HEK293 (cell line): Measurements from ENCODE around the gene FHAD1.
A peak's percentile ranks its signal among the peaks of the same experiment; 100 is the strongest.

Experiments
- BCL11A ChIP-seq: fragments of 450-650 bp; formaldehyde crosslinking; IDR thresholded peaks from 2 replicates; pipeline ENCODE4 v1.5.1; 2016; ENCODE audit warnings: low read depth, missing biosample characterization, missing genetic modification characterization
- BCL11B ChIP-seq: fragments of 450-650 bp; formaldehyde crosslinking; IDR thresholded peaks from 2 replicates; pipeline ENCODE4 v1.5.1; 2016; ENCODE audit warnings: low read depth, missing biosample characterization, missing genetic modification characterization
- GLIS2 ChIP-seq: fragments of 450-650 bp; formaldehyde crosslinking; IDR thresholded peaks from 2 replicates; pipeline ENCODE4 v1.5.1; 2016; ENCODE audit warnings: missing biosample characterization, missing genetic modification characterization
- SALL2 ChIP-seq: fragments of 450-650 bp; formaldehyde crosslinking; IDR thresholded peaks from 2 replicates; pipeline ENCODE4 v1.5.0; 2017; ENCODE audit warnings: missing biosample characterization, mild to moderate bottlenecking, missing genetic modification characterization, borderline replicate concordance
- SP7 ChIP-seq: fragments of 450-650 bp; formaldehyde crosslinking; IDR thresholded peaks from 2 replicates; pipeline ENCODE4 v1.5.1; 2016; ENCODE audit warnings: missing biosample characterization, missing genetic modification characterization
- ZBTB1 ChIP-seq: fragments of 450-650 bp; formaldehyde crosslinking; IDR thresholded peaks from 2 replicates; pipeline ENCODE4 v1.5.1; 2016; ENCODE audit warnings: missing biosample characterization, missing genetic modification characterization
- ZBTB48 ChIP-seq: fragments of 450-650 bp; formaldehyde crosslinking; IDR thresholded peaks from 2 replicates; pipeline ENCODE4 v1.5.1; 2016; ENCODE audit warnings: missing biosample characterization, missing genetic modification characterization
- ZBTB7A ChIP-seq: fragments of 450-650 bp; formaldehyde crosslinking; IDR thresholded peaks from 2 replicates; pipeline ENCODE4 v1.5.1; 2016; ENCODE audit warnings: low read depth, missing biosample characterization, missing genetic modification characterization
- ZFHX2 ChIP-seq: fragments of 450-650 bp; formaldehyde crosslinking; conservative IDR thresholded peaks from 2 replicates; pipeline ENCODE4 v1.5.1; 2016; ENCODE audit warnings: missing biosample characterization, missing genetic modification characterization
- ZNF140 ChIP-seq: fragments of 450-650 bp; formaldehyde crosslinking; IDR thresholded peaks from 2 replicates; pipeline ENCODE4 v1.5.1; 2016; ENCODE audit warnings: missing biosample characterization, missing genetic modification characterization
- ZNF18 ChIP-seq: fragments of 450-650 bp; formaldehyde crosslinking; IDR thresholded peaks from 2 replicates; pipeline ENCODE4 v1.5.1; 2016; ENCODE audit warnings: missing biosample characterization, missing genetic modification characterization
- ZNF292 ChIP-seq: fragments of 450-650 bp; formaldehyde crosslinking; IDR thresholded peaks from 2 replicates; pipeline ENCODE4 v1.5.1; 2016; ENCODE audit warnings: low read depth, missing biosample characterization, missing genetic modification characterization, borderline replicate concordance
- ZNF311 ChIP-seq: fragments of 450-650 bp; formaldehyde crosslinking; IDR thresholded peaks from 2 replicates; pipeline ENCODE4 v1.5.1; 2017; ENCODE audit warnings: missing biosample characterization, missing genetic modification characterization, borderline replicate concordance
- ZNF48 ChIP-seq: fragments of 450-650 bp; formaldehyde crosslinking; IDR thresholded peaks from 2 replicates; pipeline ENCODE4 v1.5.1; 2016; ENCODE audit warnings: missing biosample characterization, missing genetic modification characterization
- ZNF501 ChIP-seq: fragments of 450-650 bp; formaldehyde crosslinking; IDR thresholded peaks from 2 replicates; pipeline ENCODE4 v1.5.1; 2016; ENCODE audit warnings: missing biosample characterization, missing genetic modification characterization
- ZNF580 ChIP-seq: fragments of 450-650 bp; formaldehyde crosslinking; IDR thresholded peaks from 2 replicates; pipeline ENCODE4 v1.5.1; 2016; ENCODE audit warnings: missing biosample characterization, missing genetic modification characterization
- ZNF621 ChIP-seq: fragments of 450-650 bp; formaldehyde crosslinking; IDR thresholded peaks from 2 replicates; pipeline ENCODE4 v1.5.1; 2017; ENCODE audit warnings: missing biosample characterization, missing genetic modification characterization
- ZNF707 ChIP-seq: fragments of 450-650 bp; formaldehyde crosslinking; IDR thresholded peaks from 2 replicates; pipeline ENCODE4 v1.5.1; 2016; ENCODE audit warnings: missing biosample characterization, missing genetic modification characterization
- ZSCAN23 ChIP-seq: fragments of 450-650 bp; formaldehyde crosslinking; IDR thresholded peaks from 2 replicates; pipeline ENCODE4 v1.5.1; 2016; ENCODE audit warnings: missing biosample characterization, missing genetic modification characterization
- ZSCAN4 ChIP-seq: fragments of 450-650 bp; formaldehyde crosslinking; IDR thresholded peaks from 2 replicates; pipeline ENCODE4 v1.5.1; 2017; ENCODE audit warnings: missing biosample characterization, missing genetic modification characterization
- ZSCAN5A ChIP-seq: fragments of 450-650 bp; formaldehyde crosslinking; IDR thresholded peaks from 2 replicates; pipeline ENCODE4 v1.5.1; 2016; ENCODE audit warnings: missing biosample characterization, missing genetic modification characterization
- TF ChIP-seq, protein P1 (sequence below): fragments of 450-650 bp; formaldehyde crosslinking; IDR thresholded peaks from 2 replicates; pipeline ENCODE4 v1.5.1; 2017; ENCODE audit warnings: missing biosample characterization, missing genetic modification characterization
- TF ChIP-seq, protein P2 (sequence below): fragments of 450-650 bp; formaldehyde crosslinking; IDR thresholded peaks from 2 replicates; pipeline ENCODE4 v1.5.1; 2016; ENCODE audit warnings: missing biosample characterization, missing genetic modification characterization
- TF ChIP-seq, protein P3 (sequence below): fragments of 450-650 bp; formaldehyde crosslinking; IDR thresholded peaks from 2 replicates; pipeline ENCODE4 v1.5.1; 2016; ENCODE audit warnings: missing biosample characterization, missing genetic modification characterization
- TF ChIP-seq, protein P4 (sequence below): fragments of 450-650 bp; formaldehyde crosslinking; IDR thresholded peaks from 2 replicates; pipeline ENCODE4 v1.5.1; 2016; ENCODE audit warnings: missing biosample characterization, missing genetic modification characterization

FHAD1 gene

DNA sequence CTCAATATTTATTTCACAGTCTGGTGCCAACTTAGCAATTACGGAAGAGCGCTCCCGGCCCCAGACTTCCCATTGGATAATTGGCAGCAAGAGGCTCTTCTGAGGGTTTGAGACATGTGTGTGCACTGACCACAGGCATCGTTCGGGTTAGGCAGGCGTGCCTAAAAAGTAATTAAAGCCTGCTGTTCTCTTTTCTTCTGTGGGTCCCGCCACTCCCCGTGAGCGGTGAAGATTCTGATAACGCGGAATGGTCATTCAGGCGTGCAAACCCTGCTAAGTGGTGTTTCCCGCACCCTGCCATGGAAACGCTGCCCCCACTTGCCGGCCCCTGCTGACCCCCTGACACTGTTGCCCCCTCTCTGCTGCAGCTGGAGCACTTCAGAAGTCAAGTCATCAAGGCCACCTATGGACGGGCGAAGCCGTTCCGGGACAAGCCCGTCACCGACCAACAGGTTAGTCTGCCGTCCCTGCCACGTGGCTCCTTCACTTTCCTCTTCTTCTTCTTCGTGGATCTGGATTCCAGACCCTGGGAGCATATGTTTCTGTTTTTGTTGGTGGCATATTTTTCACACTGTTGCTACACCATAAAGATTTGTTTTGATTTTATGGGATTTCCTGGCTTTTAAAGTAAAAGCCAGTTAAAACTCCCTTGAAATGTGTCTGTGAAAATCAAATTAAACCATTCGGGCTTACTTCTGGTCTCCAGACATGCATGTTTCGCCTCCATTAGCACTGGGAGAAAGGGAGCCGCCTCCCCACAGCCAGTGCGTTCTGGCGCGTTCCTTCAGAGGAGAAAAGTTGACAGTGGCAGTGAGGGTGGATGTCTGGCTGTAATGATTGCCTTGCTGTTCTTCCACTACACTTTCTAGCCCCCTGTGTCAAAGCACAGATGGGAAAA is 79.9 kb downstream of the FHAD1 start (continued):
- TF ChIP-seq, protein P1, sequence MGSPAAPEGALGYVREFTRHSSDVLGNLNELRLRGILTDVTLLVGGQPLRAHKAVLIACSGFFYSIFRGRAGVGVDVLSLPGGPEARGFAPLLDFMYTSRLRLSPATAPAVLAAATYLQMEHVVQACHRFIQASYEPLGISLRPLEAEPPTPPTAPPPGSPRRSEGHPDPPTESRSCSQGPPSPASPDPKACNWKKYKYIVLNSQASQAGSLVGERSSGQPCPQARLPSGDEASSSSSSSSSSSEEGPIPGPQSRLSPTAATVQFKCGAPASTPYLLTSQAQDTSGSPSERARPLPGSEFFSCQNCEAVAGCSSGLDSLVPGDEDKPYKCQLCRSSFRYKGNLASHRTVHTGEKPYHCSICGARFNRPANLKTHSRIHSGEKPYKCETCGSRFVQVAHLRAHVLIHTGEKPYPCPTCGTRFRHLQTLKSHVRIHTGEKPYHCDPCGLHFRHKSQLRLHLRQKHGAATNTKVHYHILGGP = no peak
- TF ChIP-seq ZNF140 (tag by site-specific recombination) (no peak), ZBTB1 (tag by site-specific recombination) (no peak), GLIS2 (tag by site-specific recombination) (peak; percentile 41), SP7 (peak; percentile 94), ZNF580 (tag by site-specific recombination) (no peak), ZNF292 (tag by site-specific recombination) (no peak), ZNF621 (tag by site-specific recombination) (no peak), ZNF18 (no peak), ZFHX2 (tag by site-specific recombination) (peak; percentile 65; the same call in 1 of the 2 replicates), ZNF311 (tag by site-specific recombination) (no peak), ZNF501 (tag by site-specific recombination) (no peak; the same call in 1 of the 2 replicates), ZSCAN5A (tag by site-specific recombination) (no peak), SALL2 (tag by site-specific recombination) (no peak), BCL11B (peak; percentile 32; the same call in 1 of the 2 replicates), ZSCAN4 (0 out of 2 replicates have a peak, but pooled peaks have one; percentile 12), BCL11A (tag by site-specific recombination) (no peak), ZBTB48 (no peak), ZBTB7A (tag by site-specific recombination) (no peak), ZSCAN23 (no peak), ZNF707 (tag by site-specific recombination) (no peak), ZNF48 (tag by site-specific recombination) (no peak)
- TF ChIP-seq, protein P2, sequence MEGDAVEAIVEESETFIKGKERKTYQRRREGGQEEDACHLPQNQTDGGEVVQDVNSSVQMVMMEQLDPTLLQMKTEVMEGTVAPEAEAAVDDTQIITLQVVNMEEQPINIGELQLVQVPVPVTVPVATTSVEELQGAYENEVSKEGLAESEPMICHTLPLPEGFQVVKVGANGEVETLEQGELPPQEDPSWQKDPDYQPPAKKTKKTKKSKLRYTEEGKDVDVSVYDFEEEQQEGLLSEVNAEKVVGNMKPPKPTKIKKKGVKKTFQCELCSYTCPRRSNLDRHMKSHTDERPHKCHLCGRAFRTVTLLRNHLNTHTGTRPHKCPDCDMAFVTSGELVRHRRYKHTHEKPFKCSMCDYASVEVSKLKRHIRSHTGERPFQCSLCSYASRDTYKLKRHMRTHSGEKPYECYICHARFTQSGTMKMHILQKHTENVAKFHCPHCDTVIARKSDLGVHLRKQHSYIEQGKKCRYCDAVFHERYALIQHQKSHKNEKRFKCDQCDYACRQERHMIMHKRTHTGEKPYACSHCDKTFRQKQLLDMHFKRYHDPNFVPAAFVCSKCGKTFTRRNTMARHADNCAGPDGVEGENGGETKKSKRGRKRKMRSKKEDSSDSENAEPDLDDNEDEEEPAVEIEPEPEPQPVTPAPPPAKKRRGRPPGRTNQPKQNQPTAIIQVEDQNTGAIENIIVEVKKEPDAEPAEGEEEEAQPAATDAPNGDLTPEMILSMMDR (tag by site-specific recombination) = no peak
- TF ChIP-seq, protein P3, sequence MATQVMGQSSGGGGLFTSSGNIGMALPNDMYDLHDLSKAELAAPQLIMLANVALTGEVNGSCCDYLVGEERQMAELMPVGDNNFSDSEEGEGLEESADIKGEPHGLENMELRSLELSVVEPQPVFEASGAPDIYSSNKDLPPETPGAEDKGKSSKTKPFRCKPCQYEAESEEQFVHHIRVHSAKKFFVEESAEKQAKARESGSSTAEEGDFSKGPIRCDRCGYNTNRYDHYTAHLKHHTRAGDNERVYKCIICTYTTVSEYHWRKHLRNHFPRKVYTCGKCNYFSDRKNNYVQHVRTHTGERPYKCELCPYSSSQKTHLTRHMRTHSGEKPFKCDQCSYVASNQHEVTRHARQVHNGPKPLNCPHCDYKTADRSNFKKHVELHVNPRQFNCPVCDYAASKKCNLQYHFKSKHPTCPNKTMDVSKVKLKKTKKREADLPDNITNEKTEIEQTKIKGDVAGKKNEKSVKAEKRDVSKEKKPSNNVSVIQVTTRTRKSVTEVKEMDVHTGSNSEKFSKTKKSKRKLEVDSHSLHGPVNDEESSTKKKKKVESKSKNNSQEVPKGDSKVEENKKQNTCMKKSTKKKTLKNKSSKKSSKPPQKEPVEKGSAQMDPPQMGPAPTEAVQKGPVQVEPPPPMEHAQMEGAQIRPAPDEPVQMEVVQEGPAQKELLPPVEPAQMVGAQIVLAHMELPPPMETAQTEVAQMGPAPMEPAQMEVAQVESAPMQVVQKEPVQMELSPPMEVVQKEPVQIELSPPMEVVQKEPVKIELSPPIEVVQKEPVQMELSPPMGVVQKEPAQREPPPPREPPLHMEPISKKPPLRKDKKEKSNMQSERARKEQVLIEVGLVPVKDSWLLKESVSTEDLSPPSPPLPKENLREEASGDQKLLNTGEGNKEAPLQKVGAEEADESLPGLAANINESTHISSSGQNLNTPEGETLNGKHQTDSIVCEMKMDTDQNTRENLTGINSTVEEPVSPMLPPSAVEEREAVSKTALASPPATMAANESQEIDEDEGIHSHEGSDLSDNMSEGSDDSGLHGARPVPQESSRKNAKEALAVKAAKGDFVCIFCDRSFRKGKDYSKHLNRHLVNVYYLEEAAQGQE (tag by site-specific recombination) = no peak
- TF ChIP-seq, protein P4, sequence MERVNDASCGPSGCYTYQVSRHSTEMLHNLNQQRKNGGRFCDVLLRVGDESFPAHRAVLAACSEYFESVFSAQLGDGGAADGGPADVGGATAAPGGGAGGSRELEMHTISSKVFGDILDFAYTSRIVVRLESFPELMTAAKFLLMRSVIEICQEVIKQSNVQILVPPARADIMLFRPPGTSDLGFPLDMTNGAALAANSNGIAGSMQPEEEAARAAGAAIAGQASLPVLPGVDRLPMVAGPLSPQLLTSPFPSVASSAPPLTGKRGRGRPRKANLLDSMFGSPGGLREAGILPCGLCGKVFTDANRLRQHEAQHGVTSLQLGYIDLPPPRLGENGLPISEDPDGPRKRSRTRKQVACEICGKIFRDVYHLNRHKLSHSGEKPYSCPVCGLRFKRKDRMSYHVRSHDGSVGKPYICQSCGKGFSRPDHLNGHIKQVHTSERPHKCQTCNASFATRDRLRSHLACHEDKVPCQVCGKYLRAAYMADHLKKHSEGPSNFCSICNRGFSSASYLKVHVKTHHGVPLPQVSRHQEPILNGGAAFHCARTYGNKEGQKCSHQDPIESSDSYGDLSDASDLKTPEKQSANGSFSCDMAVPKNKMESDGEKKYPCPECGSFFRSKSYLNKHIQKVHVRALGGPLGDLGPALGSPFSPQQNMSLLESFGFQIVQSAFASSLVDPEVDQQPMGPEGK (tag by site-specific recombination) = peak; percentile 58; the same call in 1 of the 2 replicates
